ENCODE measurements around the gene BEX1. TPM values are rescaled to one million over a fixed set of nuclear protein-coding genes. Genes with fewer than 3 reads are reported as not detected.
"Not testable (repeated sequence)": the region's sequence is repeated elsewhere in the genome, so short reads cannot be mapped to it uniquely, and the experiment has no call there.

BEX1 gene
- total RNA-seq, result 1 to 10 TPM in 3 of 4 donors, under 1 TPM in 1; 0.83 to 7.6 (median 2.5) TPM

GRCh38 chrX:103063918-103064434 is at the start of gene BEX1:
Gene BEX1, minus strand, starts transcription at chrX:103064171. Its CDS starts 897 bp downstream, at chrX:103063274.
- DNase-seq (ENCODE audit: extremely low spot score), result no peak
- intact Hi-C loops (cut with DNase I), result no loop called here
- peaks cover 0 to 12% (median 9%) of the 10 kb centered on the region in 4 donors for H3K4me1 ChIP-seq
- H3K9me3 ChIP-seq, result no peaks in the 10 kb centered on the region
- H3K36me3 ChIP-seq, result no peaks in the 10 kb centered on the region
- TF ChIP-seq POLR2A (IDR thresholded peaks at IDR 0.05; ENCODE audit: low read depth), result no peak
- no peak for TF ChIP-seq CTCF (IDR thresholded peaks at IDR 0.05)
- TF ChIP-seq POLR2AphosphoS5 (IDR thresholded peaks at IDR 0.05), result no peak
- TF ChIP-seq EP300 (IDR thresholded peaks at IDR 0.05), result no peak
- H3K27me3 ChIP-seq, result peaks cover 0 to 7% (median 0%) of the 10 kb centered on the region in 4 donors
- 29% methylated on average over 21 of the region's 39 CpGs for WGBS
- no peak within 1 kb of the TSS for H3K27ac ChIP-seq (replicated peaks in 1 of 4)
- peak within 1 kb of the TSS; percentile 25 to 42 (median 40) for H3K4me3 ChIP-seq

DNA sequence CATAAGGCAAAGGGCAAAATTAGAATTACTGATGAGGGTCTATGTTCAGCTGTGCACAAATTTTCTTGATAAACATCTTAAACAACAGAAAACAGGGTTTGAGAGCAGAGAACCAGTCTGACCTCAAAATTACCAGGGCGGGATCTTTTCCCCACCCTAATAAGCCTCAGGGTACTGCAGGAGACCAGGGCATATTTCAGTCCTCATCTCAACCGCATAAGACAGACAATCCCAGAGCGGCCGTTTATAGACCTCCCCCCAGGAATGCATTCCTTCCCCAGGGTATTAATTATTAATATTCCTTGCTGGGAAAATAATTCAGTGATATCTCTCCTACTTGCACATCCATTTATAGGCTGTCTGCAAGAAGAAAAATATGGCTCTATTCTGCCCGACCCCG is 45.5 kb upstream of the BEX1 start:
- DNase-seq (ENCODE audit: extremely low spot score); H3K4me1 ChIP-seq; H3K36me3 ChIP-seq; intact Hi-C loops (cut with DNase I); H3K4me3 ChIP-seq; H3K27ac ChIP-seq (replicated peaks in 1 of 4); H3K27me3 ChIP-seq: not testable (repeated sequence)
- H3K9me3 ChIP-seq, result peaks cover 0 to 14% (median 0%) of the 10 kb centered on the region in 4 donors
- WGBS, result 83% methylated on average over 6 of the region's 6 CpGs

DNA sequence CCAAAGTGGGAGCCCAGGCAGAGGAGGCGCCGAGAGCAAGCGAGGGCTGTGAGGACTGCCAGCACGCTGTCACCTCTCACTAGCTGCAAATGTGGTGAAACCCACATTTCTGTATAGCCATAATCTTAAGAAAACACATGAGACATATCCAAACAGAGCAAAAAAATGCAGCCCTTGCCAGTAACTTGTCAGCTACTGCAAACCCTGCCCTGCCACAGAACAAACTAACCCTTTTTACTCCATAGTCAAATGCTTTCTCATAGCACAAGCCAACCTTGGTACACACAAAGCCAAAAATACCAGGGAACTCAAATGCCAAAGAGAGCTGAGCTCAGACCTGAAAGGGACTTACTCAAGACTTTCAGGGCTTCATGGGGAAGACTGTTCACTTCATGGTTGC is 43.9 kb upstream of the BEX1 start:
- TF ChIP-seq EP300 (IDR thresholded peaks at IDR 0.05) (no peak), CTCF (IDR thresholded peaks at IDR 0.05) (no peak), POLR2A (IDR thresholded peaks at IDR 0.05; ENCODE audit: low read depth) (no peak), POLR2AphosphoS5 (IDR thresholded peaks at IDR 0.05) (no peak)
- no peak for DNase-seq (ENCODE audit: extremely low spot score)
- H3K9me3 ChIP-seq, result peaks cover 0 to 14% (median 0%) of the 10 kb centered on the region in 4 donors

GRCh38 chrX:103107227-103107737 is 43.3 kb upstream of the BEX1 start:
- DNase-seq (ENCODE audit: extremely low spot score); H3K27me3 ChIP-seq; intact Hi-C loops (cut with DNase I); H3K27ac ChIP-seq (replicated peaks in 1 of 4); H3K4me1 ChIP-seq; H3K36me3 ChIP-seq; H3K4me3 ChIP-seq: not testable (repeated sequence)
- H3K9me3 ChIP-seq, result peaks cover 0 to 14% (median 0%) of the 10 kb centered on the region in 4 donors
- WGBS, result 93% methylated on average over 21 of the region's 21 CpGs

More for the DNA sequence above, 43.9 kb upstream of the BEX1 start:
- intact Hi-C loops (cut with DNase I), result no loop called here
- H3K27me3 ChIP-seq, result no peaks in the 10 kb centered on the region
- H3K4me1 ChIP-seq, result no peaks in the 10 kb centered on the region
- WGBS, result 65% methylated on average over 4 of the region's 4 CpGs
- H3K27ac ChIP-seq (replicated peaks in 1 of 4), result no peak overlapping the region
- H3K4me3 ChIP-seq, result no peak overlapping the region
- no peaks in the 10 kb centered on the region for H3K36me3 ChIP-seq

GRCh38 chrX:103104370-103104769 is 40.4 kb upstream of the BEX1 start:
- DNase-seq (ENCODE audit: extremely low spot score); H3K4me3 ChIP-seq; H3K27me3 ChIP-seq; H3K27ac ChIP-seq (replicated peaks in 1 of 4); H3K36me3 ChIP-seq; H3K4me1 ChIP-seq; intact Hi-C loops (cut with DNase I); H3K9me3 ChIP-seq: not testable (repeated sequence)
- 97% methylated on average over 7 of the region's 26 CpGs for WGBS

GRCh38 chrX:103103866-103104265 is 39.9 kb upstream of the BEX1 start:
- H3K36me3 ChIP-seq; intact Hi-C loops (cut with DNase I); H3K9me3 ChIP-seq; H3K4me1 ChIP-seq; DNase-seq (ENCODE audit: extremely low spot score); H3K27ac ChIP-seq (replicated peaks in 1 of 4); H3K27me3 ChIP-seq; H3K4me3 ChIP-seq: not testable (repeated sequence)
- 71% methylated on average over 1 of the region's 2 CpGs for WGBS
